ENCODE measurements around the gene VPS37C.

VPS37C gene

DNA sequence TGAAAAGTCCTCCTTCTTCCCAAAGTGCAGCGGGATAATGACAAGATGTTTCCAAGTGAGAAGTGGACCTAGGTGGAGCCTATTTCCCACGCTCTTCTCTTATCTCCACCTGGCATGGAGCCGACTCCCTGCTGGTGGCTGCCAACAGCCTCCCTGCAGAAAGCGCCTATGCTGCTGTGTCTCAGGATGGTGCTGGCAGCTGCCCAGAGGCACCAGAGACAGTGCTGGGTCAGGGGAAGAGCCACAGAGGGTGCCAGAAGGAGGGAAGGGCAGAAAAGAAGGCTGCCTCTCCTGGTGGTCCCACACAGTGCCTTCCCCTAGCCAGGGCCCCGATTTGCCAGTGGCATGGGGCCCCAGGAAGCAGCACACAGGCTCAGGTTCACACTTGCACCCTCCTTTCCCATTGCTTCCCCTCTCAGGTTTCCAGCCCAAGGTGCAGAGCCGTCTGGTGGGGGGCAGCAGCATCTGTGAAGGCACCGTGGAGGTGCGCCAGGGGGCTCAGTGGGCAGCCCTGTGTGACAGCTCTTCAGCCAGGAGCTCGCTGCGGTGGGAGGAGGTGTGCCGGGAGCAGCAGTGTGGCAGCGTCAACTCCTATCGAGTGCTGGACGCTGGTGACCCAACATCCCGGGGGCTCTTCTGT is 39.9 kb downstream of the VPS37C start:
- no peaks in the 10 kb centered on the region for H3K4me1 ChIP-seq (ENCODE audit: insufficient read depth, low read length)
- no peaks in the 10 kb centered on the region for H3K36me3 ChIP-seq (ENCODE audit: insufficient read depth, low read length)
- no peaks in the 10 kb centered on the region for H3K9me3 ChIP-seq (ENCODE audit: insufficient read depth, low read depth, low read length)
- H3K27me3 ChIP-seq (ENCODE audit: insufficient read depth, low read length), result no peaks in the 10 kb centered on the region
- no peak overlapping the region for H3K9ac ChIP-seq (ENCODE audit: low read depth, low read length)
- WGBS, result 93% methylated on average over 15 of the region's 15 CpGs
- H3K4me3 ChIP-seq (ENCODE audit: low read length), result no peak overlapping the region
- no peak overlapping the region for H3K27ac ChIP-seq (ENCODE audit: low read depth, low read length)

- no peaks in the 10 kb centered on the region for H3K9me3 ChIP-seq (ENCODE audit: insufficient read depth, low read depth, low read length)
- no peaks in the 10 kb centered on the region for H3K36me3 ChIP-seq (ENCODE audit: insufficient read depth, low read length)
- H3K27ac ChIP-seq (ENCODE audit: low read depth, low read length), result no peak overlapping the region
- H3K27me3 ChIP-seq (ENCODE audit: insufficient read depth, low read length), result no peaks in the 10 kb centered on the region
- no peaks in the 10 kb centered on the region for H3K4me1 ChIP-seq (ENCODE audit: insufficient read depth, low read length)
- no peak overlapping the region for H3K4me3 ChIP-seq (ENCODE audit: low read length)
- no peak overlapping the region for H3K9ac ChIP-seq (ENCODE audit: low read depth, low read length)
- 90% methylated on average over 5 of the region's 5 CpGs for WGBS
Measured at GRCh38 chr11:61120706-61121191, 40.5 kb downstream of the VPS37C start.

DNA sequence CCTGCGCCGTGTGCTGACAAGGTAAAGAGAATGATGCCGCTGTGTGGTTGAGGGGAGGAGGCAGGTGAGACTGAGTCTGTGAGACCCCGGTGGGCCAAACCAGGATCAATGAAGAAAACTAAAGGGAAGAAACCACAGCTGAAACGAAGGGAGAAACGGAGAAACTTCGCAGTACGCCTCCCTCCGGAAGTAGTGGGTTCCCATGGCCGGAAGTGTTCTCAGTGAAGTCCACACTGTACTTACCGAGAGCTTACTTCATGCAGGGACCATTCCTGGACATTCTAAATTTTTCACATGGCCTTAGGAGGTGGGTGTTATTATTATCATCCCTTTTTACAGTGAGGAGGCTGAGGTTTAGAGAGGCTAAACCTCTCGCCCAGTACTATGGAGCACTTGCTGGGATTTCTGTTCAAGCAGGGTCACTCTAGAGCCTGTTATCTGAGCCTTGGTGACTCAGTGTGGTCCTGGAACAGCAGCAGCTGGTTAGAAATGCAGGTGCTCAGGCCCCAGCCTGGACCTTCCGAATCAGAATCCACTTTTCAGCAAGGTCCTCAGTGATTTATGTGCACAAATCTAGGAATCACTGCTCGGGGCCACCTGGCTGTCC is 41.0 kb downstream of the VPS37C start:
- Histone ChIP-seq H3K4me3 (ENCODE audit: low read length) (no peak overlapping the region), H3K36me3 (ENCODE audit: insufficient read depth, low read length) (no peaks in the 10 kb centered on the region), H3K9ac (ENCODE audit: low read depth, low read length) (no peak overlapping the region), H3K27ac (ENCODE audit: low read depth, low read length) (no peak overlapping the region), H3K4me1 (ENCODE audit: insufficient read depth, low read length) (no peaks in the 10 kb centered on the region), H3K27me3 (ENCODE audit: insufficient read depth, low read length) (no peaks in the 10 kb centered on the region), H3K9me3 (ENCODE audit: insufficient read depth, low read depth, low read length) (no peaks in the 10 kb centered on the region)
- 91% methylated on average over 14 of the region's 14 CpGs for WGBS

- WGBS, result 91% methylated on average over 3 of the region's 3 CpGs
- no peaks in the 10 kb centered on the region for H3K36me3 ChIP-seq (ENCODE audit: insufficient read depth, low read length)
- H3K27me3 ChIP-seq (ENCODE audit: insufficient read depth, low read length), result no peaks in the 10 kb centered on the region
- H3K9me3 ChIP-seq (ENCODE audit: insufficient read depth, low read depth, low read length), result no peaks in the 10 kb centered on the region
- H3K27ac ChIP-seq (ENCODE audit: low read depth, low read length), result no peak overlapping the region
- no peak overlapping the region for H3K4me3 ChIP-seq (ENCODE audit: low read length)
- no peaks in the 10 kb centered on the region for H3K4me1 ChIP-seq (ENCODE audit: insufficient read depth, low read length)
- H3K9ac ChIP-seq (ENCODE audit: low read depth, low read length), result no peak overlapping the region
Measured at GRCh38 chr11:61119571-61119970, 41.7 kb downstream of the VPS37C start.

DNA sequence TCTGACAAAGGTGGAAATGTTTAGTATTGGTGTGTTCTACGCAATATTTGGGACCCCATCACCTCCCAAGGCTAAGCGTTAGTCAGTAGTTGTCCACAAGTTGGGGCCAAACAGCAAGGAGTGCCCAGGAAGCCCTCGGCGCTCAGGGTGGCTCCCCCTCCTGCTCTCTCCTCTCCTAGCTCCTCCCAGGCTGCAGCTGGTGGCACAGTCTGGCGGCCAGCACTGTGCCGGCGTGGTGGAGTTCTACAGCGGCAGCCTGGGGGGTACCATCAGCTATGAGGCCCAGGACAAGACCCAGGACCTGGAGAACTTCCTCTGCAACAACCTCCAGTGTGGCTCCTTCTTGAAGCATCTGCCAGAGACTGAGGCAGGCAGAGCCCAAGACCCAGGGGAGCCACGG is 42.2 kb downstream of the VPS37C start:
- no peaks in the 10 kb centered on the region for H3K9me3 ChIP-seq (ENCODE audit: insufficient read depth, low read depth, low read length)
- 84% methylated on average over 9 of the region's 9 CpGs for WGBS
- no peaks in the 10 kb centered on the region for H3K27me3 ChIP-seq (ENCODE audit: insufficient read depth, low read length)
- H3K4me1 ChIP-seq (ENCODE audit: insufficient read depth, low read length), result no peaks in the 10 kb centered on the region
- no peaks in the 10 kb centered on the region for H3K36me3 ChIP-seq (ENCODE audit: insufficient read depth, low read length)
- no peak overlapping the region for H3K4me3 ChIP-seq (ENCODE audit: low read length)
- no peak overlapping the region for H3K27ac ChIP-seq (ENCODE audit: low read depth, low read length)
- H3K9ac ChIP-seq (ENCODE audit: low read depth, low read length), result no peak overlapping the region

DNA sequence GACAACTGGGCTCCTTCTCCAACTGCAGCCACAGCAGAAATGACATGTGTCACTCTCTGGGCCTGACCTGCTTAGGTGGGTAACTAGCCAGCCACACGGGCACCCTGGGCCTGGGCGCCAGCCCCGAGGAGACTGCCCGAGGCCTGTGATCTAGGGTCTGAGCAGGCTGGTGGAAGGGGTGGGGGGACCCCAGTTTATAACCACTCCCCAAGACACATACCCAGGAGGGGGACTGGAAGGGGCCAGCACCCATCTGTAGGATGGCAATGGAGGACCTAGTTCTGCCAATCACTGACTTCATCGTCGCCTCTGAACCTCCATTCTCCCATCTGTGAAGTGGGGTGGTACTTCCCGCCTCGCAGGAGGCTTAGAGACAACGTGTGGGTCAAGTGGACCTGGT is 42.8 kb downstream of the VPS37C start:
- Histone ChIP-seq H3K9ac (ENCODE audit: low read depth, low read length) (no peak overlapping the region), H3K4me3 (ENCODE audit: low read length) (no peak overlapping the region), H3K27ac (ENCODE audit: low read depth, low read length) (no peak overlapping the region), H3K9me3 (ENCODE audit: insufficient read depth, low read depth, low read length) (no peaks in the 10 kb centered on the region), H3K4me1 (ENCODE audit: insufficient read depth, low read length) (no peaks in the 10 kb centered on the region), H3K27me3 (ENCODE audit: insufficient read depth, low read length) (no peaks in the 10 kb centered on the region), H3K36me3 (ENCODE audit: insufficient read depth, low read length) (no peaks in the 10 kb centered on the region)
- WGBS, result 90% methylated on average over 9 of the region's 9 CpGs

- Histone ChIP-seq H3K27me3 (ENCODE audit: insufficient read depth, low read length) (no peaks in the 10 kb centered on the region), H3K9ac (ENCODE audit: low read depth, low read length) (no peak overlapping the region), H3K9me3 (ENCODE audit: insufficient read depth, low read depth, low read length) (no peaks in the 10 kb centered on the region), H3K4me1 (ENCODE audit: insufficient read depth, low read length) (no peaks in the 10 kb centered on the region), H3K27ac (ENCODE audit: low read depth, low read length) (no peak overlapping the region), H3K36me3 (ENCODE audit: insufficient read depth, low read length) (no peaks in the 10 kb centered on the region), H3K4me3 (ENCODE audit: low read length) (no peak overlapping the region)
- 89% methylated on average over 9 of the region's 9 CpGs for WGBS
Measured at GRCh38 chr11:61118004-61118403, 43.2 kb downstream of the VPS37C start.

GRCh38 chr11:61117168-61117520 is 44.1 kb downstream of the VPS37C start:
- H3K9me3 ChIP-seq (ENCODE audit: insufficient read depth, low read depth, low read length), result no peaks in the 10 kb centered on the region
- H3K27me3 ChIP-seq (ENCODE audit: insufficient read depth, low read length), result no peaks in the 10 kb centered on the region
- H3K27ac ChIP-seq (ENCODE audit: low read depth, low read length), result no peak overlapping the region

DNA sequence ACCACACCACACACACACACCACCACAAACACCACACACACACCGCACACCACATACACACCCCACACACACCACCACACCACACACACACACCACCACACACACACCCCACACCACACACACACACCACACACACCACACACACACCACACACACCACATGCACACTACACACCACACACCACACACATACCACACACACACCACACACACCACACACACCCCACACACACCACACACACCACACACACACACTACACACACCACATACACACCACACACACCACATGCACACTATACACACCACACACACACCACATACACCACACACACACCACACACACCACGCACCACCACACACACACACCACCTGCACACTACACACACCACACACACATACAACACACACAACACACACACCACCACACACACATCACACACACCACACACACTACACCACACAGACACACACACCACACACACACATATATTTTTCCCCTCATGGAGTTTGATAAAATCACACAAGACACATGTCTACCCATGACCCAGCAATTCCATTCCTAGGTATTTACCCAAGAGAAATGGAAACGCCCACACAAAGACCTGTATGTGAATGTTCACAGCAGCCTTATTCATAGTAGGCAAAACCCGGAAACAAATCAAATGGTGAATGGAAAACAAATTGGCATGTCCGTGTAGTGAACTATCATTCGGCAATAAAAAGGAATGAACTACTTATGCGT is 44.6 kb downstream of the VPS37C start:
- Histone ChIP-seq H3K27ac (ENCODE audit: low read depth, low read length) (no peak overlapping the region), H3K27me3 (ENCODE audit: insufficient read depth, low read length) (no peaks in the 10 kb centered on the region), H3K9me3 (ENCODE audit: insufficient read depth, low read depth, low read length) (no peaks in the 10 kb centered on the region), H3K4me1 (ENCODE audit: insufficient read depth, low read length) (no peaks in the 10 kb centered on the region), H3K4me3 (ENCODE audit: low read length) (no peak overlapping the region), H3K9ac (ENCODE audit: low read depth, low read length) (no peak overlapping the region), H3K36me3 (ENCODE audit: insufficient read depth, low read length) (no peaks in the 10 kb centered on the region)
- WGBS, result 94% methylated on average over 7 of the region's 7 CpGs

More at GRCh38 chr11:61117168-61117520, 44.1 kb downstream of the VPS37C start:
- Histone ChIP-seq H3K4me1 (ENCODE audit: insufficient read depth, low read length) (no peaks in the 10 kb centered on the region), H3K36me3 (ENCODE audit: insufficient read depth, low read length) (no peaks in the 10 kb centered on the region), H3K9ac (ENCODE audit: low read depth, low read length) (no peak overlapping the region), H3K4me3 (ENCODE audit: low read length) (no peak overlapping the region)
- WGBS, result 92% methylated on average over 1 of the region's 2 CpGs

GRCh38 chr11:61115498-61116224 is 45.6 kb downstream of the VPS37C start:
- Histone ChIP-seq H3K9me3 (ENCODE audit: insufficient read depth, low read depth, low read length) (no peaks in the 10 kb centered on the region), H3K27me3 (ENCODE audit: insufficient read depth, low read length) (no peaks in the 10 kb centered on the region), H3K36me3 (ENCODE audit: insufficient read depth, low read length) (no peaks in the 10 kb centered on the region), H3K4me3 (ENCODE audit: low read length) (no peak overlapping the region), H3K27ac (ENCODE audit: low read depth, low read length) (no peak overlapping the region), H3K4me1 (ENCODE audit: insufficient read depth, low read length) (no peaks in the 10 kb centered on the region), H3K9ac (ENCODE audit: low read depth, low read length) (no peak overlapping the region)
- WGBS, result 91% methylated on average over 21 of the region's 21 CpGs

GRCh38 chr11:61114913-61115312 is 46.3 kb downstream of the VPS37C start:
- 95% methylated on average over 7 of the region's 8 CpGs for WGBS

More at GRCh38 chr11:61114913-61115312, 46.3 kb downstream of the VPS37C start:
- H3K27me3 ChIP-seq (ENCODE audit: insufficient read depth, low read length), result no peaks in the 10 kb centered on the region
- no peak overlapping the region for H3K4me3 ChIP-seq (ENCODE audit: low read length)
- H3K4me1 ChIP-seq (ENCODE audit: insufficient read depth, low read length), result no peaks in the 10 kb centered on the region
- no peaks in the 10 kb centered on the region for H3K9me3 ChIP-seq (ENCODE audit: insufficient read depth, low read depth, low read length)
- no peak overlapping the region for H3K27ac ChIP-seq (ENCODE audit: low read depth, low read length)
- H3K9ac ChIP-seq (ENCODE audit: low read depth, low read length), result no peak overlapping the region
- H3K36me3 ChIP-seq (ENCODE audit: insufficient read depth, low read length), result no peaks in the 10 kb centered on the region

Measured in HUES64 (cell line).